ENCODE measurements around the gene DNASE1.
"Not testable (repeated sequence)": the region's sequence is repeated elsewhere in the genome, so short reads cannot be mapped to it uniquely, and the experiment has no call there.

DNASE1 gene

GRCh38 chr16:3654249-3654991, at the start of gene DNASE1:
Gene DNASE1, plus strand, starts transcription at chr16:3654691. Its CDS starts 683 bp downstream, at chr16:3655374.
- peaks cover 17 to 28% of the 10 kb centered on the region in 2 donors for H3K4me1 ChIP-seq (ENCODE audit: control insufficient read depth in 1 of 2, insufficient read depth in 2 of 2, low read length in 2 of 2)
- peaks cover 31 to 51% of the 10 kb centered on the region in 2 donors for H3K36me3 ChIP-seq (ENCODE audit: control insufficient read depth in 1 of 2, insufficient read depth in 2 of 2, low read length in 2 of 2)
- peak within 1 kb of the TSS; percentile 84 for H3K27ac ChIP-seq (ENCODE audit: low read depth, low read length)
- no peaks in the 10 kb centered on the region for H3K27me3 ChIP-seq (ENCODE audit: control insufficient read depth in 1 of 2, insufficient read depth in 2 of 2, low read length in 2 of 2)
- H3K9me3 ChIP-seq (ENCODE audit: control insufficient read depth in 1 of 2, low read length in 2 of 2) = no peaks in the 10 kb centered on the region
- peak within 1 kb of the TSS; percentile 90 to 91 for H3K9ac ChIP-seq (ENCODE audit: low read depth in 1 of 2, low read length in 2 of 2)
- peak within 1 kb of the TSS; percentile 75 to 78 for H3K4me3 ChIP-seq (ENCODE audit: low read depth in 1 of 2, low read length in 2 of 2)

GRCh38 chr16:3606441-3606840, 48.0 kb upstream of the DNASE1 start:
- Histone ChIP-seq H3K27me3 (ENCODE audit: control insufficient read depth in 1 of 2, insufficient read depth in 2 of 2, low read length in 2 of 2) (no peaks in the 10 kb centered on the region), H3K4me1 (ENCODE audit: control insufficient read depth in 1 of 2, insufficient read depth in 2 of 2, low read length in 2 of 2) (peaks cover 11 to 15% of the 10 kb centered on the region in 2 donors), H3K27ac (ENCODE audit: low read depth, low read length) (no peak overlapping the region), H3K36me3 (ENCODE audit: control insufficient read depth in 1 of 2, insufficient read depth in 2 of 2, low read length in 2 of 2) (peaks cover 5 to 20% of the 10 kb centered on the region in 2 donors), H3K9ac (ENCODE audit: low read depth in 1 of 2, low read length in 2 of 2) (no peak overlapping the region), H3K4me3 (ENCODE audit: low read depth in 1 of 2, low read length in 2 of 2) (no peak overlapping the region), H3K9me3 (ENCODE audit: control insufficient read depth in 1 of 2, low read length in 2 of 2) (no peaks in the 10 kb centered on the region)

- Histone ChIP-seq H3K4me1 (ENCODE audit: control insufficient read depth in 1 of 2, insufficient read depth in 2 of 2, low read length in 2 of 2) (peaks cover 15% of the 10 kb centered on the region in 2 donors), H3K4me3 (ENCODE audit: low read depth in 1 of 2, low read length in 2 of 2) (no peak overlapping the region), H3K9ac (ENCODE audit: low read depth in 1 of 2, low read length in 2 of 2) (no peak overlapping the region), H3K27me3 (ENCODE audit: control insufficient read depth in 1 of 2, insufficient read depth in 2 of 2, low read length in 2 of 2) (no peaks in the 10 kb centered on the region), H3K9me3 (ENCODE audit: control insufficient read depth in 1 of 2, low read length in 2 of 2) (no peaks in the 10 kb centered on the region), H3K36me3 (ENCODE audit: control insufficient read depth in 1 of 2, insufficient read depth in 2 of 2, low read length in 2 of 2) (peaks cover 5 to 13% of the 10 kb centered on the region in 2 donors), H3K27ac (ENCODE audit: low read depth, low read length) (no peak overlapping the region)
Measured at GRCh38 chr16:3607161-3607560, 47.3 kb upstream of the DNASE1 start.

- Histone ChIP-seq H3K9me3 (ENCODE audit: control insufficient read depth in 1 of 2, low read length in 2 of 2) (no peaks in the 10 kb centered on the region), H3K36me3 (ENCODE audit: control insufficient read depth in 1 of 2, insufficient read depth in 2 of 2, low read length in 2 of 2) (peaks cover 2 to 8% of the 10 kb centered on the region in 2 donors)
Measured at GRCh38 chr16:3607634-3608033, 46.9 kb upstream of the DNASE1 start.

GRCh38 chr16:3608069-3608468, 46.4 kb upstream of the DNASE1 start:
- H3K4me1 ChIP-seq (ENCODE audit: control insufficient read depth in 1 of 2, insufficient read depth in 2 of 2, low read length in 2 of 2) = peaks cover 20 to 24% of the 10 kb centered on the region in 2 donors
- no peaks in the 10 kb centered on the region for H3K9me3 ChIP-seq (ENCODE audit: control insufficient read depth in 1 of 2, low read length in 2 of 2)
- no peak overlapping the region for H3K27ac ChIP-seq (ENCODE audit: low read depth, low read length)

More at GRCh38 chr16:3607634-3608033, 46.9 kb upstream of the DNASE1 start:
- H3K27ac ChIP-seq (ENCODE audit: low read depth, low read length) = no peak overlapping the region
- no peak overlapping the region for H3K4me3 ChIP-seq (ENCODE audit: low read depth in 1 of 2, low read length in 2 of 2)
- H3K4me1 ChIP-seq (ENCODE audit: control insufficient read depth in 1 of 2, insufficient read depth in 2 of 2, low read length in 2 of 2) = peaks cover 16 to 19% of the 10 kb centered on the region in 2 donors
- H3K9ac ChIP-seq (ENCODE audit: low read depth in 1 of 2, low read length in 2 of 2) = no peak overlapping the region
- H3K27me3 ChIP-seq (ENCODE audit: control insufficient read depth in 1 of 2, insufficient read depth in 2 of 2, low read length in 2 of 2) = no peaks in the 10 kb centered on the region

GRCh38 chr16:3608976-3609375, 45.5 kb upstream of the DNASE1 start:
- not testable (repeated sequence) for H3K4me3 ChIP-seq (ENCODE audit: low read depth in 1 of 2, low read length in 2 of 2); H3K36me3 ChIP-seq (ENCODE audit: control insufficient read depth in 1 of 2, insufficient read depth in 2 of 2, low read length in 2 of 2); H3K27me3 ChIP-seq (ENCODE audit: control insufficient read depth in 1 of 2, insufficient read depth in 2 of 2, low read length in 2 of 2); H3K27ac ChIP-seq (ENCODE audit: low read depth, low read length); H3K9ac ChIP-seq (ENCODE audit: low read depth in 1 of 2, low read length in 2 of 2); H3K9me3 ChIP-seq (ENCODE audit: control insufficient read depth in 1 of 2, low read length in 2 of 2)
- peaks cover 25 to 27% of the 10 kb centered on the region in 2 donors for H3K4me1 ChIP-seq (ENCODE audit: control insufficient read depth in 1 of 2, insufficient read depth in 2 of 2, low read length in 2 of 2)

More at GRCh38 chr16:3608069-3608468, 46.4 kb upstream of the DNASE1 start:
- no peak overlapping the region for H3K4me3 ChIP-seq (ENCODE audit: low read depth in 1 of 2, low read length in 2 of 2)
- H3K36me3 ChIP-seq (ENCODE audit: control insufficient read depth in 1 of 2, insufficient read depth in 2 of 2, low read length in 2 of 2) = peaks cover 0 to 7% of the 10 kb centered on the region in 2 donors
- no peaks in the 10 kb centered on the region for H3K27me3 ChIP-seq (ENCODE audit: control insufficient read depth in 1 of 2, insufficient read depth in 2 of 2, low read length in 2 of 2)
- H3K9ac ChIP-seq (ENCODE audit: low read depth in 1 of 2, low read length in 2 of 2) = no peak overlapping the region

GRCh38 chr16:3609895-3610697, 44.4 kb upstream of the DNASE1 start:
- Histone ChIP-seq H3K36me3 (ENCODE audit: control insufficient read depth in 1 of 2, insufficient read depth in 2 of 2, low read length in 2 of 2) (peaks cover 0 to under 1% of the 10 kb centered on the region in 2 donors), H3K4me1 (ENCODE audit: control insufficient read depth in 1 of 2, insufficient read depth in 2 of 2, low read length in 2 of 2) (peaks cover 26 to 27% of the 10 kb centered on the region in 2 donors), H3K27ac (ENCODE audit: low read depth, low read length) (no peak overlapping the region), H3K9ac (ENCODE audit: low read depth in 1 of 2, low read length in 2 of 2) (peak overlapping the region; percentile 88 to 92), H3K27me3 (ENCODE audit: control insufficient read depth in 1 of 2, insufficient read depth in 2 of 2, low read length in 2 of 2) (no peaks in the 10 kb centered on the region), H3K4me3 (ENCODE audit: low read depth in 1 of 2, low read length in 2 of 2) (peak overlapping the region; percentile 84 to 86), H3K9me3 (ENCODE audit: control insufficient read depth in 1 of 2, low read length in 2 of 2) (no peaks in the 10 kb centered on the region)

GRCh38 chr16:3610698-3611145, 43.8 kb upstream of the DNASE1 start:
- Histone ChIP-seq H3K27me3 (ENCODE audit: control insufficient read depth in 1 of 2, insufficient read depth in 2 of 2, low read length in 2 of 2) (no peaks in the 10 kb centered on the region), H3K27ac (ENCODE audit: low read depth, low read length) (peak overlapping the region; percentile 67), H3K4me1 (ENCODE audit: control insufficient read depth in 1 of 2, insufficient read depth in 2 of 2, low read length in 2 of 2) (peaks cover 29 to 31% of the 10 kb centered on the region in 2 donors), H3K9me3 (ENCODE audit: control insufficient read depth in 1 of 2, low read length in 2 of 2) (no peaks in the 10 kb centered on the region), H3K9ac (ENCODE audit: low read depth in 1 of 2, low read length in 2 of 2) (peak overlapping the region; percentile 88 to 92), H3K4me3 (ENCODE audit: low read depth in 1 of 2, low read length in 2 of 2) (peak overlapping the region; percentile 84 to 86), H3K36me3 (ENCODE audit: control insufficient read depth in 1 of 2, insufficient read depth in 2 of 2, low read length in 2 of 2) (peaks cover 0 to 5% of the 10 kb centered on the region in 2 donors)

- Histone ChIP-seq H3K9ac (ENCODE audit: low read depth in 1 of 2, low read length in 2 of 2) (peak within 1 kb of the TSS; percentile 92 to 97), H3K4me1 (ENCODE audit: control insufficient read depth in 1 of 2, insufficient read depth in 2 of 2, low read length in 2 of 2) (peaks cover 29 to 31% of the 10 kb centered on the region in 2 donors), H3K27me3 (ENCODE audit: control insufficient read depth in 1 of 2, insufficient read depth in 2 of 2, low read length in 2 of 2) (no peaks in the 10 kb centered on the region), H3K4me3 (ENCODE audit: low read depth in 1 of 2, low read length in 2 of 2) (peak within 1 kb of the TSS; percentile 84 to 98), H3K36me3 (ENCODE audit: control insufficient read depth in 1 of 2, insufficient read depth in 2 of 2, low read length in 2 of 2) (peaks cover 0 to 5% of the 10 kb centered on the region in 2 donors), H3K27ac (ENCODE audit: low read depth, low read length) (peak within 1 kb of the TSS; percentile 67), H3K9me3 (ENCODE audit: control insufficient read depth in 1 of 2, low read length in 2 of 2) (no peaks in the 10 kb centered on the region)
Measured at GRCh38 chr16:3611146-3611975, 43.1 kb upstream of the DNASE1 start, which contains the start of gene SLX4. Gene SLX4, minus strand, starts transcription at chr16:3611606. Its CDS starts 2,642 bp downstream, at chr16:3608964.

Data from duodenal mucosa (tissue), 2 donors.